Measurements from ENCODE around the gene GPR31.

GPR31 gene

DNA sequence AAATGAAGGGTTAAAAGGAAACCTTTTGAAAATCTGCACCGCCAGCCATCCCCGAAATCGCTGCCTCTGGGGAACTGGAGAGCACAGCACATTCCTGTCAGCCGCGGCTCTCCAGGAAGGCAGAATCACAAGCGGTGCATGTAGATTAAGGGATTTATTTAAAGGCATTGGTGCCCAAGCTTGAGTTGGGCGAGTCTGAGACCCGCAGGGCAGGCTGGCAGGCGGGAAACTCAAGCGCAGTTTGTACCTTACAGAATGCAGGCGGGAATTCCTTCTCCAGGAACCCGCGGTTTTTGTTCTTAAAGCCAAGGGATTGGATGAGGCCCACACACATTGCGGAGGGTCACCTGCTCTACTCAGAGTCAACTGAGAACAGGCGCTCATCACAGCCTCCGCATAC lies 10.8 kb downstream of the GPR31 start:
- Histone ChIP-seq H3K27ac (ENCODE audit: low read depth, low read length) (no peak overlapping the region), H3K4me1 (ENCODE audit: control insufficient read depth, low read length) (peaks cover 26% of the 10 kb centered on the region), H3K9me2 (replicated peaks; ENCODE audit: control insufficient read depth, low read length) (no peaks in the 10 kb centered on the region), H3K4me3 (ENCODE audit: low read length) (peak overlapping the region; percentile 29; the same call in 1 of the 2 replicates), H4K20me1 (ENCODE audit: control insufficient read depth, insufficient read depth, low read depth, low read length) (no peaks in the 10 kb centered on the region), H3K4me2 (ENCODE audit: low read length) (peak overlapping the region; percentile 50; the same call in 1 of the 2 replicates), H3F3A (ENCODE audit: control insufficient read depth, insufficient read depth) (no peaks in the 10 kb centered on the region), H3K9me3 (ENCODE audit: control insufficient read depth, insufficient read depth, low read length) (no peaks in the 10 kb centered on the region), H3K79me2 (ENCODE audit: control insufficient read depth, low read length) (no peaks in the 10 kb centered on the region), H3K36me3 (ENCODE audit: control insufficient read depth, low read length) (no peaks in the 10 kb centered on the region), H3K27me3 (ENCODE audit: control insufficient read depth, low read length) (peaks cover 3% of the 10 kb centered on the region)
- TF ChIP-seq, protein P1, sequence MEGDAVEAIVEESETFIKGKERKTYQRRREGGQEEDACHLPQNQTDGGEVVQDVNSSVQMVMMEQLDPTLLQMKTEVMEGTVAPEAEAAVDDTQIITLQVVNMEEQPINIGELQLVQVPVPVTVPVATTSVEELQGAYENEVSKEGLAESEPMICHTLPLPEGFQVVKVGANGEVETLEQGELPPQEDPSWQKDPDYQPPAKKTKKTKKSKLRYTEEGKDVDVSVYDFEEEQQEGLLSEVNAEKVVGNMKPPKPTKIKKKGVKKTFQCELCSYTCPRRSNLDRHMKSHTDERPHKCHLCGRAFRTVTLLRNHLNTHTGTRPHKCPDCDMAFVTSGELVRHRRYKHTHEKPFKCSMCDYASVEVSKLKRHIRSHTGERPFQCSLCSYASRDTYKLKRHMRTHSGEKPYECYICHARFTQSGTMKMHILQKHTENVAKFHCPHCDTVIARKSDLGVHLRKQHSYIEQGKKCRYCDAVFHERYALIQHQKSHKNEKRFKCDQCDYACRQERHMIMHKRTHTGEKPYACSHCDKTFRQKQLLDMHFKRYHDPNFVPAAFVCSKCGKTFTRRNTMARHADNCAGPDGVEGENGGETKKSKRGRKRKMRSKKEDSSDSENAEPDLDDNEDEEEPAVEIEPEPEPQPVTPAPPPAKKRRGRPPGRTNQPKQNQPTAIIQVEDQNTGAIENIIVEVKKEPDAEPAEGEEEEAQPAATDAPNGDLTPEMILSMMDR (IDR thresholded peaks at IDR 0.05; ENCODE audit: low read depth, low read length, poor library complexity, severe bottlenecking) = no peak
- no peak for TF ChIP-seq EZH2phosphoT487 (IDR thresholded peaks at IDR 0.05; ENCODE audit: borderline replicate concordance, low read length)

DNA sequence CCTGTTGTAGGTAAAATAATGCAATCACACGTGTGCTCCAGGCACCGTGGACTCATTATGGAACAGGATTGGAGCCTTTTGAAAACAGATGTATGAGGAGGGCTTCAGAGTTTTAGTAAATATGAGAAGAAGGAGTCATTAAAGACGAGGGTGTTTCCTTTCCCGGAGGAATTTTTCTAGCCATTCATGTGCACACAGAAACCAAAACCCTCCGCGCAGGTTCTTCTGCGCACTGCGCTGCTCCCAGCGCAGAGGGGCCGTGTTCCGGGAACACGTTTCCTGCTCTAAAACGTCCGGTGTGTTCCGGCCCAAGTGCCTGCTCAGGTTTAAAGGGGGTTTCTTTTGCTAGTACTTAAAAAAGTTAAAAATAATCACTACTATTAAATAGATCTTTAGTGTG lies 11.6 kb downstream of the GPR31 start:
- Histone ChIP-seq H3K9me2 (replicated peaks; ENCODE audit: control insufficient read depth, low read length) (no peaks in the 10 kb centered on the region), H3K27me3 (ENCODE audit: control insufficient read depth, low read length) (peaks cover 3% of the 10 kb centered on the region), H3F3A (ENCODE audit: control insufficient read depth, insufficient read depth) (no peaks in the 10 kb centered on the region), H3K9me3 (ENCODE audit: control insufficient read depth, insufficient read depth, low read length) (no peaks in the 10 kb centered on the region), H3K27ac (ENCODE audit: low read depth, low read length) (no peak overlapping the region), H3K36me3 (ENCODE audit: control insufficient read depth, low read length) (no peaks in the 10 kb centered on the region), H3K79me2 (ENCODE audit: control insufficient read depth, low read length) (no peaks in the 10 kb centered on the region), H3K4me3 (ENCODE audit: low read length) (peak overlapping the region; percentile 29), H3K4me1 (ENCODE audit: control insufficient read depth, low read length) (peaks cover 18% of the 10 kb centered on the region), H4K20me1 (ENCODE audit: control insufficient read depth, insufficient read depth, low read depth, low read length) (no peaks in the 10 kb centered on the region), H3K4me2 (ENCODE audit: low read length) (peak overlapping the region; percentile 50)
- no peak for TF ChIP-seq EZH2phosphoT487 (IDR thresholded peaks at IDR 0.05; ENCODE audit: borderline replicate concordance, low read length)
- TF ChIP-seq, protein P1 (IDR thresholded peaks at IDR 0.05; ENCODE audit: low read depth, low read length, poor library complexity, severe bottlenecking) = no peak

DNA sequence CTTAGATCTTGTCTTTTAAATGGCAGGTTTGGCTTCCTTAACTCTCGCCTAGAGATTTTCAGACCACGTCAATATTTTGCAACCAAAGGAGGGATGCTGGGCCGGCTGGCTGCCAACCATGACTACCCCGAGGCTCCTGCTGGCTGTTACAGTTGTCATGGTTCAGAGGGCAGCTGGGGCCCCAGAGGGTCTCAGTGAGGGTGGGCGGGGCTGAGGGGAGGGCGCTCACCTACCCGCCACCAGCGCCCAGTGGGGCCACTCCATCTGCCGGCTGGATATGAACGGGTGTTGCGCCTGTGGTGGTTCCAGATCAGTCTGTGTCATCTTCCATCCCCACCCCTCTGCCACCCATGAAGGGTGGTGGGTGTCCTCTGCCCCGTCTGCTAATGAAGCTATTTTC lies 12.3 kb downstream of the GPR31 start:
- no peaks in the 10 kb centered on the region for H3K79me2 ChIP-seq (ENCODE audit: control insufficient read depth, low read length)
- no peak for TF ChIP-seq EZH2phosphoT487 (IDR thresholded peaks at IDR 0.05; ENCODE audit: borderline replicate concordance, low read length)
- TF ChIP-seq, protein P1 (IDR thresholded peaks at IDR 0.05; ENCODE audit: low read depth, low read length, poor library complexity, severe bottlenecking) = no peak
- no peaks in the 10 kb centered on the region for H3K9me2 ChIP-seq (replicated peaks; ENCODE audit: control insufficient read depth, low read length)
- H3K27ac ChIP-seq (ENCODE audit: low read depth, low read length) = no peak overlapping the region
- no peak overlapping the region for H3K4me3 ChIP-seq (ENCODE audit: low read length)
- peaks cover 3% of the 10 kb centered on the region for H3K27me3 ChIP-seq (ENCODE audit: control insufficient read depth, low read length)
- peak overlapping the region; percentile 50 for H3K4me2 ChIP-seq (ENCODE audit: low read length)
- H3K36me3 ChIP-seq (ENCODE audit: control insufficient read depth, low read length) = no peaks in the 10 kb centered on the region
- peaks cover 19% of the 10 kb centered on the region for H3K4me1 ChIP-seq (ENCODE audit: control insufficient read depth, low read length)
- H3F3A ChIP-seq (ENCODE audit: control insufficient read depth, insufficient read depth) = no peaks in the 10 kb centered on the region
- H4K20me1 ChIP-seq (ENCODE audit: control insufficient read depth, insufficient read depth, low read depth, low read length) = no peaks in the 10 kb centered on the region
- H3K9me3 ChIP-seq (ENCODE audit: control insufficient read depth, insufficient read depth, low read length) = no peaks in the 10 kb centered on the region

Data from DOHH2 (cell line).